GM12801 (cell line): ENCODE data around the gene FOSL2.

Experiments
- TF ChIP-seq, protein P1 (sequence below): IDR thresholded peaks from one replicate; pipeline ENCODE4 v1.5.1; 2011; ENCODE audit warnings: control low read depth; ENCODE audit not compliant: insufficient read length; ENCODE audit errors: extremely low read depth

Gene FOSL2

DNA sequence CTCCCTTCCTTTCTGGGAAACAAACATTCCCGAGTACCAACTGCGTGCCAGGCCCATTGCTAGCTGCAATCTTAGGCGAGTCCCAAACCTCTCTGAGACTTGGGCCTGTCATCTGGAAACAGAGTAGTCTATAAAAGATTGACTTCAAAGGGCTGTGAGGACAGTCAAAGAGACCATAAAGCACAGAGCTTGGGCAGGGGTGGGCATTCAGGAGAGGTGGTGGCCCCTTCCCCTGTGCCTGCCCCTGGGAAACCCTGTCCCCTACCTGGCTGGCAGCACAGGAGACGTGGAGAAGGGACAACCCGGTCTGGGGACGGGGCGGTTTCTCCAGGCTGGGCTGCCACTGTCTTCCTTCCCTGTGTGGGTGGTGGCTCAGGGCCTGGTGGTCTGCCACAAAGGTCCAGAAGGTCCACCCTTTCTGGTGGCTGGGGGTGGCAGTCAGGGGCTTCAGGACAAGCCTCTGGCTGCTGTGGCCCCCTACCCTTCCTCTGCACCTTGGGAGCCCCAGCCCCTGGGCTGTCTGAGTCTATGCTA, 33.9 kb upstream of the FOSL2 start:
- TF ChIP-seq, protein P1, sequence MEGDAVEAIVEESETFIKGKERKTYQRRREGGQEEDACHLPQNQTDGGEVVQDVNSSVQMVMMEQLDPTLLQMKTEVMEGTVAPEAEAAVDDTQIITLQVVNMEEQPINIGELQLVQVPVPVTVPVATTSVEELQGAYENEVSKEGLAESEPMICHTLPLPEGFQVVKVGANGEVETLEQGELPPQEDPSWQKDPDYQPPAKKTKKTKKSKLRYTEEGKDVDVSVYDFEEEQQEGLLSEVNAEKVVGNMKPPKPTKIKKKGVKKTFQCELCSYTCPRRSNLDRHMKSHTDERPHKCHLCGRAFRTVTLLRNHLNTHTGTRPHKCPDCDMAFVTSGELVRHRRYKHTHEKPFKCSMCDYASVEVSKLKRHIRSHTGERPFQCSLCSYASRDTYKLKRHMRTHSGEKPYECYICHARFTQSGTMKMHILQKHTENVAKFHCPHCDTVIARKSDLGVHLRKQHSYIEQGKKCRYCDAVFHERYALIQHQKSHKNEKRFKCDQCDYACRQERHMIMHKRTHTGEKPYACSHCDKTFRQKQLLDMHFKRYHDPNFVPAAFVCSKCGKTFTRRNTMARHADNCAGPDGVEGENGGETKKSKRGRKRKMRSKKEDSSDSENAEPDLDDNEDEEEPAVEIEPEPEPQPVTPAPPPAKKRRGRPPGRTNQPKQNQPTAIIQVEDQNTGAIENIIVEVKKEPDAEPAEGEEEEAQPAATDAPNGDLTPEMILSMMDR: no peak

- TF ChIP-seq, protein P1: no peak
These were observed 33.2 kb upstream of the FOSL2 start for GRCh38 chr2:28359222-28360057.

DNA sequence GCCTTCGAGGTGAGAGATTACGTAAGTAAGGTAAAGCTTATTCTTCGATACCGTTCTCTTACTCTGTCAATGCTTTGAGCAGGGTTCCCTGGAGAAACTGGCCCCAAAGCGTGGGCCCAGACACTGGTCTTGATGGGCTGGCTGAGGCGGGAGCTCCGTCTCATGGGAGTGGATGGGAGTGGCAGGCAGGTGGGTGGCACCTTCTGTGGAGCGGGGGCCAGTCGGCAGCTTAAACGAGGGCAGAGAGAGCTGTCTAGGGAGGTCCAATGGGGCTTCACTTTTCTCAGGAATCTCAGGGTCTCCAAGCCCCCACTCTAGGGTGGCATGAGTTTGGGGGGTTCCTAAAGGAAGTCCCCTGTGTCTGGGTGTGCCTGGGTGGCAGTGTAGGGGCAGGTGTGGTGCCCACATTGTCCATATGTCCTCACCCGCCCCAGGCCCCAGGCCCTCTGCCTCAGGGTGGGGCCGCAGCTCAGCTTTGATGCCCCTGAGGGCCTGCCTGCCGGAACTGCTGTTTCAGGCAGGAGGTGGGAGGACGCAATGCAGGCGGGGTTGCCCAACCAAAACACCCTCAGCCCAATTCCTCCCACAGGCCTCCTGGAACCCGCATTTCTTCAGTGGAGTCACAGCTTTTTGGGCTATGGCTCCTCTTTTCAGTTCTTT, 32.5 kb upstream of the FOSL2 start:
- TF ChIP-seq, protein P1: no peak

- TF ChIP-seq, protein P1: no peak
These were observed 31.9 kb upstream of the FOSL2 start for GRCh38 chr2:28360718-28361293.

DNA sequence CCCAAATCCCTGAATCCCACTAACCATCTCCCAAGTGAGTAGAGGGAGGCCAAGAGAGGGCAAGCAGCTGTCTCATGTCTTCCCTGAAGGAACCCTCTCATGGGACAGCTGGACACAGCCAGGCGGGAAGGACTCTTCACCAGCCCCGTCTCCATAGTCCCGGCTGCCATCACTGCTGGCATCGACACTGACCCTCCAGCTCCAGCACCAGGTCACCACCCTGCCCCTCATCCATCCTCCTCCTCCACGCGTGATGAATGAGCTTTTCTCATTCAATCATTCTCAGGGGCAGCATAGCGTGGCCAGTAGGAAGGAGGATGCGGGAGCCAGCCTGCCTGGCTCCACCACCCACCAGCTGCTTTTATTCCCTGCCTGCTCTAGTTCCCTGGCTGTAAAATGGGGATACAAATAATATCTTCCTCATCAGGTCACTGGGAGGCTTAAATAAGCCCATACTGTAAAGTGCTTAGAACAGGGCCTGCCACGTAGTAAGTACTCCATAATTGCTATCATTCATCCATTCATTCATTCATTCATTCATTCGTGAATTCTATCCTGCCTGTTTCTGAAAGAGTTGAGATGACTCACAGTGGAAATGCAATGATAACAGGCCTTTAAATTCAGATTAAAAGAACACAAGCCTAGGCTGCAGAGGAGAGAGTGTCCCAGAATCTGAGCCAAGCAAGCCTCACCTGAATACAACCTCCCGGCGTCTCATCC, 30.5 kb upstream of the FOSL2 start:
- TF ChIP-seq, protein P1: no peak

DNA sequence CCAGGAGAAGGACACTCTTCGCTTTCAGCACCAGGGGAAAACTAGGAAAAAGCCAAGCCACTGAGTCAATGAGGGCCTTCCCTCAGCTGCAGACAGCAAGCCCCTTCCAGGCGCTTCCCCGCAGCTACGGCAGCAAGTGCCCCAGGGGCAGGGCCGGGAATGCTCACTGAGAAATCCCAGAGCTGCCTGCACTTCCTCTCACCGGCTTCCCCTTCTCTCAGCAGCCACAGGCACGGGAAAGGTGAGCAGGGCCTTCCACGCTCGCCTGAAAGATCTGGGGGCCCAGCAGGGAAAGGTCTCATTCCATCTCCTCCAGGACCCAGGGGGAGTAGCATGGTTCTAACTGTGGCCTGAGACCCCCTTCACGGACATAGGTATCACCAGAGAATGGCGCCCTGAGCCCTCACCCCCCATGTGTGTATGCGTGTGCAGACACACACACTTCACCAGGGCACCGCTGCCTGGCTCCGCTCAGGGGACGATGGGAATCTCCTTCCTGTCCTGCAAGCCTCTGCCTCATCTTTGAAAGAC, 29.6 kb upstream of the FOSL2 start:
- TF ChIP-seq, protein P1: no peak

- TF ChIP-seq, protein P1: no peak
These were observed 28.9 kb upstream of the FOSL2 start for GRCh38 chr2:28363686-28364280.
